ENCODE results near the gene SDE2.

Gene SDE2

DNA sequence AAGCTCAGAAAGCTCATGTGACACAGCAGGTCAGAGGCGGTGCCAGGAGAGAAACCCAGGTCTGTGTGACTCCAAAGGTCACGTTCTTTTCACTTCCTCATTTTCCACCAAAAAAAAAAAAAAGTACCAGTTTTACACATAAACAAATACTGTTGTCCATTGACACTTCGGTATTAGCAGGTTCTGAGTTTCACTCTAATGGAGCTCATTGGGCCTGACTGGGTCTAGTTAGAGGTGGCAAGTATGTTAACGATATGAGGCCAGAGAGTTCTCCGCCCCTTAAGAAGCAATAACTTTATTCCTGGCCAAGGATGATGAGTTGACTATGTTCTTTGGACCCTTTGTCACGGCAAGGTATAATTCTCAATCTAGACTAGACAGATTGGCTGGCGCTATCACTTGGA is 30.0 kb upstream of the SDE2 start:
- DNase-seq (ENCODE audit: low read depth, low spot score): no peak
- TF ChIP-seq, protein P1, sequence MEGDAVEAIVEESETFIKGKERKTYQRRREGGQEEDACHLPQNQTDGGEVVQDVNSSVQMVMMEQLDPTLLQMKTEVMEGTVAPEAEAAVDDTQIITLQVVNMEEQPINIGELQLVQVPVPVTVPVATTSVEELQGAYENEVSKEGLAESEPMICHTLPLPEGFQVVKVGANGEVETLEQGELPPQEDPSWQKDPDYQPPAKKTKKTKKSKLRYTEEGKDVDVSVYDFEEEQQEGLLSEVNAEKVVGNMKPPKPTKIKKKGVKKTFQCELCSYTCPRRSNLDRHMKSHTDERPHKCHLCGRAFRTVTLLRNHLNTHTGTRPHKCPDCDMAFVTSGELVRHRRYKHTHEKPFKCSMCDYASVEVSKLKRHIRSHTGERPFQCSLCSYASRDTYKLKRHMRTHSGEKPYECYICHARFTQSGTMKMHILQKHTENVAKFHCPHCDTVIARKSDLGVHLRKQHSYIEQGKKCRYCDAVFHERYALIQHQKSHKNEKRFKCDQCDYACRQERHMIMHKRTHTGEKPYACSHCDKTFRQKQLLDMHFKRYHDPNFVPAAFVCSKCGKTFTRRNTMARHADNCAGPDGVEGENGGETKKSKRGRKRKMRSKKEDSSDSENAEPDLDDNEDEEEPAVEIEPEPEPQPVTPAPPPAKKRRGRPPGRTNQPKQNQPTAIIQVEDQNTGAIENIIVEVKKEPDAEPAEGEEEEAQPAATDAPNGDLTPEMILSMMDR (IDR thresholded peaks at IDR 0.05; ENCODE audit: low read depth, low read length): no peak
- H3K4me3 ChIP-seq (ENCODE audit: low read depth, low read length): no peak overlapping the region
- in situ Hi-C loops (cut with HindIII; ENCODE audit: low sequenced_read_pairs): no loop called here

DNA sequence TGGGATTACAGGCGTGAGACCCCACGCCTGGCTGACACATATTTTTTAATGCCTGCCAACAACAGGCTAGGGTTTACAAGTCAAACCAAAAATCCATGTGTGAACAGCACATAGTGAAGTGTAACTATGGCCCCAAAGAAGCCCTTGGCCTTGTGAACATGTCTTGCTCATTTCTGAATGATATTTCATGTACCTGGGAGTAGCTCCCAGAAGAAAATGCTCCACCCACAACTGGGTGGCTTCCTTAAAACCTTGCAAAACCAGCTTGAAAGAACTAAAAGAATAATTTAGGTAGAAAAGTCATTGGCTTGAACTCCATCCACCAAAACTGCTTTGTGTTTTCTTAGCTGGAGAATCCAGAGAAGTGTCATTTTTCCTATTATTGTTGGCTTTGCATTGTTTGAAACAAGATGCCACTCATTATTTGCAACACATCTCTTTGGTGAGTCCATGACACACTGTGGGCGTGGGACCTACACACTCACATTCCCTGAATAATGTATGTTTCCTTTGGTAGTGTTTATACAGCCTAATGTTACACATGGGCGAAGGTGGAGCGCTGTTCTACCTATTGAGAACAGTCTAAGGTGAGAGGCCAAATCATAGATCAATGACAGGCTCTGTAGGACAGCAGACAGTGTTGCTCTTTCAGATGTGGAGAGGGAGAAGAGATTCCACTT is 28.5 kb upstream of the SDE2 start:
- TF ChIP-seq, protein P1 (IDR thresholded peaks at IDR 0.05; ENCODE audit: low read depth, low read length): no peak
- peak; percentile 5 for DNase-seq (ENCODE audit: low read depth, low spot score)
- in situ Hi-C loops (cut with HindIII; ENCODE audit: low sequenced_read_pairs): no loop called here
- no peak overlapping the region for H3K4me3 ChIP-seq (ENCODE audit: low read depth, low read length)

DNA sequence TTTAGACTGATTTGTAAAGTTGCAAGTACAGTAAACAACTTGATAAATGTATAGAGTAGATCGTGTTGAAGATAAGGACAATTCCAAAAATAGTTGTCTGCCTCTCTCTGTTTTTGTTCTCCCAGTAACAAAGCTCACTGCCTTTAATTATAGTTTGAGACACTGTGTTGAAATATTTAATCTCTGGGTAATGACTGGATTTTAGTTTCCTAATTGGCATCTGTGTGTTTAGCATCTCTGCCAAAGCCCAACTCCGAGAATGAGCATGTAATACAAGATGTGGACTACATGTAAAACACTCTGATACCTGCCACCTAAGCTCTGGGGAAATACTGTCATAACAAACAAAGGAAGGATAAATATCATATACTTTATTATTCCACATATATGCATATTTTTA is 27.7 kb upstream of the SDE2 start:
- in situ Hi-C loops (cut with HindIII; ENCODE audit: low sequenced_read_pairs): no loop called here
- no peak overlapping the region for H3K4me3 ChIP-seq (ENCODE audit: low read depth, low read length)
- TF ChIP-seq, protein P1 (IDR thresholded peaks at IDR 0.05; ENCODE audit: low read depth, low read length): no peak
- no peak for DNase-seq (ENCODE audit: low read depth, low spot score)

DNA sequence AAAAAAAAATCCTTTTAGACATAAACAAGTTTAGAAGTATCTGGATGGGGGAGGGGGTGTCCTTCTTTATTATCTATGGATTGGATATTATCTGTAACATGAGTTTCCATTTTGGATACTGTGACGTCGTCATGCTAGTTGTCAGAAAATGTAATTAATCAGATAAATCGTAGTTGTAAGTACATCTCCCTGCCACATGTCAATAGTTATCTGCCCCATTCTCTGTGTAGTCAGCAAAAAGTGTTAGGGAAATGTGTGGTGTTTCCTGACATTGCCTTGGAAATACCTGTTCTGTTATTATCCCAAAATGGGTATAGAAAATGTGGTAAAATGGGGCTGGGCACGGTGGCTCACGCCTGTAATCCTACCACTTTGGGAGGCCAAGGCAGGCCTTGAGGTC is 24.6 kb upstream of the SDE2 start:
- H3K4me3 ChIP-seq (ENCODE audit: low read depth, low read length): no peak overlapping the region
- in situ Hi-C loops (cut with HindIII; ENCODE audit: low sequenced_read_pairs): no loop called here
- TF ChIP-seq, protein P1 (IDR thresholded peaks at IDR 0.05; ENCODE audit: low read depth, low read length): no peak
- DNase-seq (ENCODE audit: low read depth, low spot score): no peak

DNA sequence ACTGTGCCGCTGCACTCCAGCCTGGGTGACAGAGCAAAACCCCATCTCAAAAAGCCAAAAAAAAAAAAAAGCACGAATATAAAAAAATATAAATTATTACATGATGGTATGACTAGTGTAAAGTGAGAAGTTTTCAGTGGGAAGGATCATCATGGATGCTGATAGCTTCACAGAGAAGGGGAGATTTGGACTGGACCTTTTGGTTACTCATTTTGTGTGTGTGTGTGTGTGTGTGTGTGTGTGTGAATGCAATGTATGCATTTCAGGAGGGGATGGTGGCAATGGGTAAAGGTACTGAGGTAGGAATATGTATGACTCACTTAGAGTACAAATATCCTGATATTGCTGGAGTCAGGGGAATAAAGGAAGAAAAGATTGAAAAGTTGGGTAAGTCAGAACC is 22.7 kb upstream of the SDE2 start:
- H3K4me3 ChIP-seq (ENCODE audit: low read depth, low read length): no peak overlapping the region
- no peak for DNase-seq (ENCODE audit: low read depth, low spot score)
- TF ChIP-seq, protein P1 (IDR thresholded peaks at IDR 0.05; ENCODE audit: low read depth, low read length): no peak
- in situ Hi-C loops (cut with HindIII; ENCODE audit: low sequenced_read_pairs): no loop called here

DNA sequence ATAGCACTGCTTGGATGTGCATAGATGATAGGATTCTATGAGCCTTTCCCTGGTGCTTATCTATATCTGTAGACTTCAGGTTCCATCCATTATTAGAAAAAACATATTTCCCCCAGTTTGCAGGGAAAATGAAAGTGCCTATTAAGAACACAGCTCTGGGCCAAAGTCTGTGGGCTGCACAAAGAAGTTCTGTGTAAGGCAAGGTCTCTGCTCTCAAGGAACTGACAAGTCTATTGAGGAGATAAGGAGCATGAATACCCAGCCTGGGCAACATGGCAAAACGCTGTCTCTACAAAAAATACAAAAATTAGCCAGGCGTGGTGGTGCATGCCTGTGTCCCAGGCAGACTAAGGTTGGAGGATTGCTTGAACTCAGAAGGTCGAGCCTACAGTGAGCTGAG is 22.3 kb upstream of the SDE2 start:
- DNase-seq (ENCODE audit: low read depth, low spot score): no peak
- in situ Hi-C loops (cut with HindIII; ENCODE audit: low sequenced_read_pairs): no loop called here
- TF ChIP-seq, protein P1 (IDR thresholded peaks at IDR 0.05; ENCODE audit: low read depth, low read length): no peak
- no peak overlapping the region for H3K4me3 ChIP-seq (ENCODE audit: low read depth, low read length)

Data from astrocyte of the spinal cord (primary cell).